GM18507 (cell line): ENCODE data around the gene PRDM16.

Source experiments
- DNase-seq: peaks from one replicate; pipeline ENCODE4 v3.0.0; 2011; ENCODE audit warnings: low read depth; ENCODE audit not compliant: insufficient read length; ENCODE audit errors: extremely low spot score
- FAIRE-seq: peaks from 2 replicates; lab custom pipeline; 2011; peaks lifted over from hg19 to GRCh38; lab: Jason Lieb, UNC

Gene PRDM16

DNA sequence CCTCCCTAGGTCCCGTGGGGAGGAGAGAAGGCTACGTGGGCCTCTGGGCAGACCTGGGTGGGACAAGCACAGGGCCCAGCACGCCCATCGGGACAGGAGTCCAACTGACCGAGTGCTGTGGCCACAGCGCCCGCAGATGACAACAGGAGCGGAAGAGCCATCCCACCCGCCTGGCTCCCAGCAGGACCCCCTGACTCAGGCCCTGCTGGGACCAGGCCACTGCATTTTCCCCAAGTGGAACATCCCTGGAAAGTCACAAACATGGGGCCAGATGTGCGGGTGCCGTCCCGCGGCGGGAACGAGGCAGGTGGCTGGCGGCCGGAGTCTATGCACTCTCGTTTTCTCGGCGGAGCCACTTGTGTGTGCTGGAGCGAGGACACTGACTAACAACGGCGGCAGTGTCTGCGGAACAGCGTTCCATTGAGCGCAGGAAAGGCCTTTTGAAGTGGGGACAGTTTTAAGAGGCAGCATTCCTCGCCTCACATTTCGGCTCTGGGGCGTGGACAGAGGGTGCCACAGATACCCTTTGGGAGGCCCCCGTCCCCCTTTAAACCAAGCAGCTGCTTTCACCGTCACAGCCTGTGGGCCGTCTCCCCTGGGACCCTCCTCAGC lies 291.7 kb downstream of the PRDM16 start:
- no peak for FAIRE-seq

DNA sequence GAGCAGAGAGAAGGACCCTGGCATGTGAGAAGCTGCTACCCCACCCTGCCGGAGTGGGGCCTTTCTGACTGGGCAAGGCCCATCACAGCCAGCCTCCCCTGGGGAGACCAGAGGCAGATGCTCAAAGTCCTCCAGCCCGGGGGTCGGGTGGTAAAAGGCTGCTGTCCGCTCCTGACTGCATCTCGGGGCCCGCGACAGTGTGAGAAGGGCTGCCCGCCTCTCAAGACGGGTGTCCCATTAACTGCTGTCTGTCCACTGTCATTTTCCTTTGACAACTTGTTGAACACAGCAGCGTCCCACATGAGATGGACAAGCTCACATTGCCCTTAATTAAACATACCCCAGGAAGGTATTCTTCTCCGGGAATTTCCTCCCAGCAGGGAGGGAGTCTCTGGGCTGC lies 294.0 kb downstream of the PRDM16 start:
- no peak for FAIRE-seq
- no peak for DNase-seq

More for the DNA sequence above, 291.7 kb downstream of the PRDM16 start:
- DNase-seq = no peak

DNA sequence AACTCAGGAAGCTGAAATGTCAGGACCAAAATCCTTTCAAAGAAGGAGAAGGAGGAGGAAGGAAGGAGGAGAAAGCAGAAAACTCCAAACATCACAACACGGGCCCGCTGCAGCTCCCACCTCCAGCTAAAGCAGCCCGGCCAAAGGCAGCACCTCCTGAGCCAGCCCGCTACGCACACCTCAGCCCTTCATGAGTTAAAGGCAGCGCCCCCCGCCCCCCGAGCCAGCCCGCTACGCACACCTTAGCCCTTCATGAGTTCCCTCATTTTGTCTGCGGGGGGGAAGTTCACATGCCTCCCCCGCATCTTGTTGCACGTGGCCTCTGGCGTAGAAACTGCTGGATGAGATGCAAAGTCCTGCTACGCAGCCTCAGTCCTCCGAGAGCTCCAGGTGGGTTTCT lies 294.8 kb downstream of the PRDM16 start:
- FAIRE-seq = no peak
- DNase-seq = no peak

DNA sequence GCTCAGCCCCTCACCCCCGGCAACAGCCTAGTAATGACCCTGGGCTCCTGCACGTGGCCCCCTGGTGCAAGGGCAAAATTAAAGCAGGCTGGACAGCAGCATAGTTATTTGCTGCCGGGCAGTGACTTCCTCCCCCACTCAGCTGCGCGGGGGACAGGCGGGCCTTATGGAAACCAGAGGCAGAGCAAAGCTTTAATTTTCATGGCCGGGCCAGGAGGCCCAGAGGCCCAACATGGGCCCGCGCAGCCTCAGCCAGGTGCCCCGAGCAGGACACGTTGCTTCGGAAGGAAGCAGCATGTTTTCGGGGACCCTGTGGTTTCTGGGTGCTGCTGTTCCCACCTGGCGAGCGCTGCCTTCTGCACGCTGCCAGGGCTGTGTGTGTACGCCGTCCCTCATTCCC lies 295.5 kb downstream of the PRDM16 start:
- no peak for DNase-seq
- FAIRE-seq = no peak

DNA sequence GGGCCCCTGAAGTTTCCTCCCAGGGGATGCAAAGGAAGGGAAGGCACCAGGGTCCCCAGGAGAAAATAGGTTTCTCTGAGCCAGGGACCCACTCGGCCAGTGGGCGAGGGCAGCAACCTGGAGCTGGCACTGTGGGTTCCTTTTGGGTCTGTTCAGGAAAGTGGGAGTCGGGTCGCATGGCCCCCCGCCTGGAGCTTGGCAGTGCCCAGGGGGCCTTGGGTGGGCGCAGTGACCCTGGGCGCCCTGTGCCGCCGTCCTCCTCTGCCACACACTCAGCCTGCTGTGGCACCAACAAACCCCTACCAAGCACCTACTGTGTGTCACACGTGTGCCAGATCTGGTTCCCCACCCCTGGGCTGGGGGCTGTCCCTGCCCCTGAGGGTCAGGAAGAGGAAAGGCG lies 296.0 kb downstream of the PRDM16 start:
- FAIRE-seq (no peak), DNase-seq (no peak)

DNA sequence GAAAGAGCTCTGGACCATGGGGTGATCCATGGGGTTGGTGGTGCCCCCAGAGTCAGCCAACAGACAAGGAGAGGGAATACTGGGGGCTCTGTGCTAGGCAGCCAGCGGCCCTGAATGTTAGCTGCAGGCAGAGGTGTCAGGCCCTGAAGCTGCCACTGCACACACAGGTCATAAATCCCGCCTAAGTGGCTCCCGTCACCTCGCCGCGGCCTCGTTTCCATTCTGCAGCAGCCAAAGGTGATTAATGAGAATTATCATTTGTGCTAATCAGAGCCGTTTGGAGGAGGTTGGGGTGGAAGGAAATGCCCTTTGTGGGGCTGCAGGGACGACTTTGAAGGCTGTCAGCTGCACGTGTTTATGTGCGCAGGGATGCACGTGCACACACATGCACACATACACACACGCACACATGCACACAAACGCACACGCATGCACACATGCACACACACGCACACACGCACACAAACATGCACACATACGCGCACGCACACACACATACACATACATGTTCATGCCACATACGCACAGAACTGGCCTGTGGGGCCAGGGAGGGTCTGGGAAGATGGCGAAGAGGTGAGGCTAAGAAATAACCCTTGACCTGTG lies 296.6 kb downstream of the PRDM16 start:
- DNase-seq = no peak
- no peak for FAIRE-seq

DNA sequence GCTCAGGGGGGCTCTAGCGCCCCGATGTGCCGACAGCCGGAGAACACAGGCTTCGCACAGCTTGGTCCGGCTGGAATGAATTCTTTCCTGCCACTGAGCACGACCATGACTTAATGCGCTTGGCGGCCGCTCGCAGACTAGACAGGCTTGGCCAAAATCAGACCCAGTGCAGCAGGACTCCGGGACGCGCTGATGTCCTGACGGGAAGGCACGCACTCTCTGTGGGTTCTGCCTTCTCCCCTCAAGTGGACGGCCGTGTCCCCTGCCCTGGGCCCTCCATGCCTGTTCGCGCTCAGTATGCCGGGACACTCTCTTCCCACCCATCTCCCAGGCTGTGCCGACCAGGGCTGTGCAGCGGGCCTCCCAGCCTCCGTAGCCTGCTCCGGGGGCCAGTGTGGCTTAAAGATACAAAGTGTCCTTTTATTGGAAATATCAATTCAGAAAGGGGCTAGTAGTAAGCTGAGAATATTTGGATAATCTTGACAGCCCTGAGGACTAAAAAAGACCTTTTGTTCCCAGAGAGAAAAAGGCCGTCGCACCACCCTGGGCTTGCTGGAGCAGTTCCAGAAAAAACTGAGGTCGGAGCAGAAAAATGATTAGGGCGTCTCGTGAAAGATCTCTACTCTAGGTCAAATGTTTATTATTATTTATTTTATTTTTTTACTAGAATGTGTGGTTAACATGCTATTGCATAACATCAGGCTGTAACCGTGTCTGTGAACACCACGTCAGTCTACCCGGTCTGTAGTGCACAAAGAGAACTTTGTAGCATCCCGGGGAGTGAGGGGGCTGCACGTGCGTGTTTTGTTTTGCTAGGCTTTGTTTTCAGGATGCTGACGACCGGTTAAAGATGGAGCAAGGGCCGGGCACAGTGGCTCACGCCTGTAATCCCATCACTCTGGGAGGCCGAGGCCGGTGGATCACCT lies 297.4 kb downstream of the PRDM16 start:
- DNase-seq = no peak
- FAIRE-seq = no peak

DNA sequence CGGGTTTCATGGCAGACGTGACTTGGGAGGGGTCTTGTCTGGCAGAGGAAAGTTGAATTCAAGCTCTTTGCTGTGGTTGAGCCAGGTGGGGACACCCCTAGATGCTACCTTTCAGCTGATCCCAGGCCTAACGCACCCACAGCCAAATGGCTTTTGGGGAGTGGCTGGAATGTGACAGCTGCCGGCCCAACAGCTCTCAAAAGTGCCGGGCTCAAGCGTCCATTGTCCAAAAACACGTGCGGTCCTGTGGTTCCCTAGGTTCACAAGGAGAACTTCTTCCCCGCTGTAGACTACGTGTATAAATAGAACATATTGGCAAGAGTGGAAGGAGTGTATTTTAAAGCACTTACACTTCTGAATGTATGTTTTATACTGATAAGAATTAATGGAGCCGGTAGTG lies 298.4 kb downstream of the PRDM16 start:
- FAIRE-seq = no peak

DNA sequence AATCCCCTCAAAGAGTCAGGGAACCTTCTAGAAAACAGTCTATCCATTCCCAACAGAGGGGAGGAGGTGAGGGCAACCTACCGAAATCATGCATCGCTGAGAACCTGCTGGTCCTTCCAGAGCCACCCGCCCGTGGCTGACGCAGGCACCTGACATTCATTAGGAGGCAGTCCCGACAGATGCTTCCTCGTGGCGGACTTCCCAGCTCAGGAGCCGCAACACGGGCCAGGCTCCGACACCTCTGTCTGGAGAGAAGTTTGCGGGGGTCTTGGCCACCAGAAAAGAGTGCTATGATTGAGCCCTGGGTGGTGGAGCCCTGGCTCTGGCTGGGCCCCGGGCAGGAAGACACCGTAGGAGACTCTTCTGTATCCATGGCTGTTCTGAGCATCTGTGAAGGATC lies 299.1 kb downstream of the PRDM16 start:
- FAIRE-seq = no peak
- no peak for DNase-seq

More for the DNA sequence above, 298.4 kb downstream of the PRDM16 start:
- DNase-seq = no peak

DNA sequence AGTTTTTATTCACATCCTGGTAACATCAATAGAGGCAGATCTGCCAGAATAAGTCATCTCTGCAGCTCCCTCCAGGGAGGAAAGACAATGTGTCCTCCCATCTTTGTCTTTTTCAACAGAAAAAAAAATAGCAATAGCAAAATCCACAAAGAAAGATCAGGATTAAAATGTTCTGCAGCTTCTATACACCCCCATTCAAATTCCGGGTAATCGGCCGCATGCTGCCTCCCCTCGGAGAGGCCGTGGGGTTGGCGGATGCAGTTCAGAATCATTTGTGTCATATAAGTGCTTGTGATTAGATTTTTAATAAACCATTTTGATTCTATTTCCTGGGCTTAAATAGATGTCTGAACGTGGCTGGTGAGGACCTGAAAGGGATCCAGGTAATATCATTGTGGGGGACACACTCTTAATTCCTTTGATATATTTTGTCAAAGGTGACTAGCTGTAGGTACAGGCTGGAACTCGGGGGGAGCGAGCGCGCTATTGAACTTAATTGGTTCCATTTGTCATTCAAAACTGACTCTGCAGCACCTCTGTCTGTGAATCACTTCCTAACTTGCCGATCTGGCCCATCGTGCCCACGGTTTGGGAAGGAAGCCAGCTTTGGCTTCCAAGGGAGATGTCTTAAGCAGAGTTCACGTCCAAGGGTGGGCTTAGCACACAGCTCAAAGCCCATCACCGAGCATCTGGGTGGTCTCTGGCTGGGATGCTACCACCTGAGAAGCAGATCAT lies 299.9 kb downstream of the PRDM16 start:
- no peak for DNase-seq
- no peak for FAIRE-seq

DNA sequence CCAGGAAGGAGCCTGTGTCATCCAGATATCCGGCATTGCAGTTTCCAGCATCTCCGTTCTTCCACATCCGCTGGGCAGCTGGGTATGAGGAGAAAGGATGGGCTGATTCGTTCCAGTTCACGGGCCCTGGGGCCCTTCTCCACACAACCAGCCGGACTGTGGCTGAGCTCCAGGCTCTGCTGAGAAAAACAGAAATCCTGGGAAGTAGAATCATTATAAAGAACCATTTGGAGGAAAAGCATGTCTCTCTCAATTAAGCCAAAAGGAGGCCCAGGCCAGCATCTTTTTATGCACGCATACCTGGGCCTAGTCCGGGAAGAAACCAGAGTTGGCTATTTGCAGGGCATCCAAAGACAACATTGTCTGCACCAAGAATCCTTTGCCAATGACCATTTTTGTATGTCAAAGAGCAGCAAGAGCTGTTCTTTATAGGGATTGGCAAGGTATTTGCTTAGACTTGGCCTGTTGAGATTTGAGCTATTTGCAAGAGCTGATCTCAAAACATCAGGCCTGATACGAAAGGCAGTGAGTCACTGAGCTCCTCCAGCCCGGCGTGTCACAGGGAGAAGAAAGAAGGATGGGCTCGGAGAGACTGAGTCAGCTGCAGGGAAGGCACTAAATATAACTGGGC lies 300.6 kb downstream of the PRDM16 start:
- no peak for DNase-seq
- FAIRE-seq = no peak

DNA sequence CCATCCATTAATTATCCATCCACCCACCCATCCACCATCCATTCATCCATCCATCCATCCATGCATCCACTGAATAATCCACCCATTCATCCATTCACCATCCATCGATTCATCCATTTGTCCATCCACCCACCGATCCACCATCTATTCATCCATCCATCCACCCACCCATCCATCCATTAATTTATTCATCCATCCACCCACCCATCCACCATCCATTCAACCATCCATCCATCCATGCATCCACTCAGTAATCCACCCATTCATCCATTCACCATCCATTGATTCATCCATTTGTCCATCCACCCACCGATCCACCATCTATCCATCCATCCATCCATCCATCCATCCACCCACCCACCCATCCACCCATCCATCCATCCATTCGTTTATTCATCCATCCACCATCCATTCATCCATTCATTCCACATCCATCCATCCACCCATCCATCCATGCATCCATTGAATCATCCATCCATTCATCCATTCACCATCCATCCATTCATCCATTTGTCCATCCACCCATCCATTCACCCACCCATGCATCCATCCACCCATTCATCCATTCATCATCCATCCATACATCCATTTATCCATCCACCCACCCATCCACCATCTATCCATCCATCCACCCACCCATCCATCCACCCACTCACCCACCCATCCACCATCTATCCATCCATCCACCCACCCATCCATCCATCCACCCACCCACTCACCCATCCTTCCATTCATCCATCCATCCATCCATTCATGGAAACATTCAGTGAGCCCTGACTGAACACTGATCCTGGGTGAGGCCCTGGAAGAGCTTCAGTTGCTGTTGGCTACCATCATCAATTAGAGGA lies 302.1 kb downstream of the PRDM16 start:
- DNase-seq = no peak
- FAIRE-seq = no peak

DNA sequence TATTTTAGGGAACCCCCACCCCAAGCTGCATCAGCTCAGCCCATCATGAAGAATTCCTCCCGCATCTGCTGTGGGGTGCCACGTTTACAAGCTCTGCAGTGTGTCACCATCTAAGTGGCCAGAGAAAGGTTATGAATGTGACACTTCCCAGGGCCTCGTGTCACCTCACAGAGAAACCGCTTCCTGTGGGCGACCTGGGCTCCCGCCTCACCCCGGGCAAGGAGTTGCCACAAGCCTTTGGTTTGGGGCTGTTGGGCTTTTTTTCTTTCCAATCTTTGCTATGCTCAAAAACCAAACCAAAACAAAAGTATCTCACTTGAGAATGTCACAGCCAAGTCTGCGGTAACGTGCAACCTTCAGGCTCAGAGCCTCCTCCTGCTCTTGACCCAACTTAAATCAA lies 303.3 kb downstream of the PRDM16 start:
- DNase-seq (no peak), FAIRE-seq (no peak)

DNA sequence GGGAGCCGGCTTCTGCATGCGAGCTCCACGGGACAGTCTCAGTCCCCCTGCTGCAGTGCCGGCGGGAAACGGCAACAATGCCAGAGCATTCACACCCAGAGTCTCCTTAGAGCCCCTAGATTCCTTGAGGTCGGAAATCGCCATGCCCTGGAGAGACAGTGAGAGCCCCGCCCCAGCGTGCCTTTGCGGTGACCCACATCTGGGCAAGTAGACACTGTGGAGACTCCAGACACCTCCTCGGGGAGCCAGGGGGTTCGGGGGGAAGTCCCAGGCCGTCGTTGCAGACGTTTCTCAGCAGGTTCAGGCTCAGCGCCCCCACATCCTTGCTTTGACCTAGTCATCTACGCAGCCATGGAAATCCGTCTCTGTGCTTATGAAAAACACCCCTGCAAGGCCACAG lies 304.2 kb downstream of the PRDM16 start:
- no peak for FAIRE-seq
- DNase-seq = no peak

DNA sequence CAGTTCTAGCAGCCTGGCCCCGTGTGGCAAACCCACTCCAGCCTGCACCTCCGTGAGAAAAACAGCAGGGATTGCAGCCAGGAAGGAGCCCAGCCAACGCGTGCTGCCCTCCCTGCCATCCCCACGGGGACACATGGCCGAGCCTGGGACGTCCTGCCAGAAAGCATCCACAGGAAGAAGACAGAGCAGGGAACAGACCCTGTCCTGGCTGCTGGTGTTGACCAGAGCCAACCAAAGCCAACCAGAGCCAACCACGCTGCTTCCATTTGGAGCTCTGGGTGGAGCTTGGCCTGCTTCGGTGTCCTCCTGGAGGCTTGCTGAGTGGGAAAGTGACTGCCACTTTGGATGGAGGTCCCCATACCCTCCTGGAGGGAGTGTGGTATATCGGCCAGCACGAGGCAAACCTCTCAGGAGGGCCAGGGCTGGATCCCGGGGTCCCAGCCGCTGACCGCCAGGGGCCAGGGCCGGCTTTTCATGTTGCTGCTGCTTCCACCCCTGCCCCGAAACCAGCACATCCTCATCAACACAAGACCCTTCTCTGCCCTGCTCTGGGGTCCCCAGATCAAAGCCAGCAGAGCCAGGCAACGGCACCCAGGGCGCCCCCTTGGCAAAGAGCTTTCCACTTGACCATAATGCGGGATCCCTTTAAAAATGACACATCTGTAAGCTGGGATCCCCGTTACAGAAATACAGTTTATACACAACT lies 304.9 kb downstream of the PRDM16 start:
- DNase-seq = no peak
- FAIRE-seq = no peak

DNA sequence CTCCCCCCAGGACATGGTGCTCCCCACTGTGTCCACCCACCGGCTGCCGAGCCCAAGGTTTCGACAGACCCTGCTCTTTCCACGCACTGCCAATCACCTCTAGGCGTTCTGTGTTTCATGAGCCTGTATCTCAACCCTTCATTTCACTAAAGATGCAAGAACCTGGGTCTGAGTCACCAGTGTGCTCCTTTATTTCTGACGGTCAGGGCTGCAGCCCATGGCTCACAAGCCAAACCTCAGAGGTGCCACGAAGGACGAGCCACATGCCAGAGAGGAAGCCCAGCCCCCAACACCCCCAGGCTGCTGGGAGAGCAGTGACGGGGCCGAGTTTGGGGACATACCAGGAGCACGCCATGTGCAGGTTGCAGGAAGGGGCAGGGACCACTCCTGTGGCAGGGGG lies 306.2 kb downstream of the PRDM16 start:
- FAIRE-seq (no peak), DNase-seq (no peak)

DNA sequence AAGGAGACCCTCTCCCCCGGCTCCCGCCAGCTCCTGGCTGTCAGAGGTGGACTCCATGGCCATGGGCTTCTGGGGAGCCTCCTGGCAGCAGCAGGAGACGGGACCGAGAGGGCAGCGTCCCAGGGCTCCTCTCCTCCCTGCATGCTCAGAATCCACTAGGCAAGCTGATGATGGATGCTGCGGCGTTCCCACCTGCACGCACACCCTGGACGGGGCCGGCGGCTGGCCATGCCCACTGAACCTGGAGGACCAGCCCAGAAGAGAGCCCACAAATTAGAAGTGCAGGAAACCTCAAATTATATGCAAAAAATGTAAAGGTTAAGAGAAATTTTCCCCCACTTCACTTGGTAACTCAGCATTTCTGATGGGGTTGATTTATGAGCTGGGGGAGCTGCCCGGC lies 308.2 kb downstream of the PRDM16 start:
- FAIRE-seq = no peak

DNA sequence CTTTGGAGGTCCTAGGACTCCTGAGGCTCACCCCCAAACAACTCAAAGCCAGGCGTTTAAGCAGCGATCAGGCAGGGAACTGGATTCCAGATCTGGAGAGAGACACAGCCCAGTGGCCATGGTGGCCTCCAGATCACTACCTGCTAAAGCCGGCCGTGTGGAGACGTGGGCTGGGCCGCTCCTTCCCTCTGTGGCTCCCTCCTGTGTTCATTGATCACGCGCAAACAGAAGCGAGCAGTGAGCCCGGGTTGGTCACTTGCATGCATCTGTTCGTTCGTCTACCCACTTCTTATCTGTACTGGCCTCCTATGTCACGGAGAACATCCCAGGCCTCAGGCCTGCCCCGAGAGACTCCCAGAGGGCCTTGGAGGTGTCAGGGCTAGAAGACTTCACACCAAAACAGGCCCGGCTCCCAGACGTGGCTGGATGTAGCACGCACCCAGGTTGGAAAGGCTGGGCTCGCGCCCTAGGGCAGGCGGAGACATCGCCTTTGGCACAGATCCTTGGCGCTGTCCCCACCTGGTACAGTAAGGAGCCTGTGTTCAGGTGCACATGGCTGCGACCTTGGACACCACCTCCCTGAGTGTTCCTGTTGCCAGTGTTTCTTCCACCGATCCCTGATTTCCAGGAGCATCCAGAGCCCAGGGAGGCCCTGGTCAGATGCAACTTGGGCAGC lies 308.7 kb downstream of the PRDM16 start:
- no peak for DNase-seq
- FAIRE-seq = no peak

More for the DNA sequence above, 308.2 kb downstream of the PRDM16 start:
- no peak for DNase-seq
